GM21723 (cell line): ENCODE results near the gene SOCS1.

ENCODE experiments used
- ATAC-seq: cut with Tn5 transposase; IDR thresholded peaks from one replicate; pipeline ENCODE4 v1.9.1; 2021; ENCODE audit warnings: mild to moderate bottlenecking, moderate library complexity; ENCODE audit not compliant: unreplicated experiment

SOCS1 gene

GRCh38 chr16:11263737-11264136 lies 7.7 kb upstream of the SOCS1 start:
- no peak for ATAC-seq

- no peak for ATAC-seq
Observed at GRCh38 chr16:11262915-11263314, 6.9 kb upstream of the SOCS1 start.

- ATAC-seq = no peak
Observed at GRCh38 chr16:11260596-11260966, 4.6 kb upstream of the SOCS1 start.

DNA sequence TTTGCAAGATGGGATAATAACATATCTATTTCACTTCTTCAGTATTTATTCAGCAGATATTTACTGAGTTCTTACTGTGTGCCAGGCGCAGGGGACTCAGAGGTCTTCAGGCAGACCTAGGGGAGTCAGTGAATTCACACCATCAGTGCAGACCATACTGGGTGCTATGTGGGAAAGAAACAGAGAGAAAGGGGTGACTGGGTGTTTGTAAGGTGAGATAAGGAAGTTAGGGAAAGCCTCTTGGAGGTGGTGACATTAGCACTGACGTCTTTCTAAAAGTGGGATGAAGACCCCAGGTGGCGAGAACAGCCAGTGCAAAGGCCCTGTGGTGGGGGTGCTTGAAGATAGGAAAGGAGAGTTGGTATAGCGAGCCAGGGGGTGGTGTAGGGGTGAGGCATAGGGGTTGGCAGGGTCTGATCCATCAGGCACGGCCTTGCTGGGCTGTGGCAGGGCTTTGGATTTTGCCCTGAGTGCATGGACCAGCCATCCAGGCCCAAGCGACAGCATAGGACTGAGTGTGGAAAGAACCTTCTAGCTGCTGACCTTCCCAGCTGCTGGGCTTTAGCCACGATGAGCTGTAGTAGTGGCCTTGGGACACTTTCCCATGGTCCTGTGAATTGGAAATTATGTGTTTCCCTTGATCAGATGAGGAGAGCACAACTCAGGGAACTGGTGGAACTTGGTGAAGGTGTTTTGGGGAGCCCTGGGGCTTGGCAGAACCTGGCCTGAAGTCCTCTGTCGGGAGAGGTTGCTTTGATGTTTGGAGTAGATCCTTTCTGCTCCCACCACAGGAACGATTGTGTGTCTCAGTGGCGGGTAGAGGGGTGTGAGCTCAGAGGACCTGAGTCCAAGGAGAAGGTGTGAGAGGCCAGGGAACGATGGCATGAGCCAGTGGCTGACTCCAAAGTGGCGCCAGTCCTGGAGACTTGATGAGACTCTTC lies 3.9 kb upstream of the SOCS1 start:
- no peak for ATAC-seq

DNA sequence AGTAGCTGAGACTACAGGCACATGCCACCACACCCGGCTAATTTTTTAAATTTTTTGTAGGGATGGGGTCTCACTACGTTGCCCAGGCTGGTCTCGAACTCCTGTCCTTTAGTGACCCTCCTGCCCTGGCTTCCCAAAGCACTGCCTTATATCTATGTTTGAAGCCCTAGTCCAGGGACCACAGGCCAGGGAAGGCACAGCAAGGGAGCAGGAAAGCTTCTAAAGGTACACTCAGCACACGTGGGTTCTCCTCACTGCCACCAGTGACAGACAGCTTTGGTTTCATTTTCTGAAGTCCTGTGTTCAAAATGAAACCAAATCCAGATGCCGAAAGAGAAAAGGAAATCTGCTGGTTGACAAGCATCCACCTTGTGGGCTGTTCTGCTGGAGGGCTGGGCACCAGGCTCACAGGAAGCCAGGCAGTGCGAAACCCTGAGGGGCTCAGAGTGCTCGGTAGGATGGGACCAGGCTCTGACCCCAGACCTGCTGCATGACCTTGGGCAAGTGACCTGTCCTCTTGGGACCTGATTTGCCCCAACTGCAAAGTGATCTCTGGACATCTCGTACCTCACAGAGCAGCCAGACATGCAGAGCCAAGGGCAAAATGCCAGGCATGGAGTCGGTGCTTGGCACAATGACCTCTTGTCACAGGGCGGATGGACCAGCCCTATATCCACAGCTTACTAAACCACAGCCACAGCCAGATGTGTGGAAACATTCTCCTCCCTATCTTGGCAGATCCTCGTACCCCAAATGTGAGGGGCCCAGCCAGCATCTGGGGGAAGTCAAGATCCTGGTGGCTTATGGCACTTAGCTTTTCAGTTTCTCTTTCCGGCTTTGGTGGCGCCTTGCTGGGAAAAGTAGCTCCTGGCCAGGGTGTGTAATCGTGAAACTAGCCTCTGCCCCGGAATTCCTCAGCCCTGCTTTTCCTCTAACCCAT lies 2.8 kb upstream of the SOCS1 start:
- no peak for ATAC-seq

- no peak for ATAC-seq
Observed at GRCh38 chr16:11257131-11257938, 1.3 kb upstream of the SOCS1 start.

DNA sequence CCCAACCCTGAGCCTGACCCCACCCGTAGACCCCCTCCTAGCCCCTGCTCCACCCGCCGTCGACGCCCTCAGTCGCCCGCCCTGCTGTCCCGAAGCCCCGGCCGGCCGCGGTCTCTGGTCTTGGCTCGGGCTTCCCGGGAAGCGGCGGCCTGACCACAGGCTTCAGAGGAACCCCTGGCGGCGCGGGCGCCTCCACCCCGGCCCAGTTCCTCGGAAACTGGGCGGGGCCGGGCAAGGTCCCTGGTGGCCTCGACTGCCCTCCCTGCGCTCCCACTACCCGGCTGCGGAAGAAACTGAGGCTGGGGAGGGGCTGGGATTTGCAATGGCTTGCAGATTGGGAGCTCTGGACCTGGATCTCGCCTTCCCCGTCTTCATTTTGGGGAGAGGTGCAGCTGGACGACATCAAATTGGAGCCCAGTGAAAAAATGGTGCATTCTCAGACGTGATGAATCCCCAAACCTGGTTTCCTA lies 692 bp upstream of the SOCS1 start:
- ATAC-seq = no peak

DNA sequence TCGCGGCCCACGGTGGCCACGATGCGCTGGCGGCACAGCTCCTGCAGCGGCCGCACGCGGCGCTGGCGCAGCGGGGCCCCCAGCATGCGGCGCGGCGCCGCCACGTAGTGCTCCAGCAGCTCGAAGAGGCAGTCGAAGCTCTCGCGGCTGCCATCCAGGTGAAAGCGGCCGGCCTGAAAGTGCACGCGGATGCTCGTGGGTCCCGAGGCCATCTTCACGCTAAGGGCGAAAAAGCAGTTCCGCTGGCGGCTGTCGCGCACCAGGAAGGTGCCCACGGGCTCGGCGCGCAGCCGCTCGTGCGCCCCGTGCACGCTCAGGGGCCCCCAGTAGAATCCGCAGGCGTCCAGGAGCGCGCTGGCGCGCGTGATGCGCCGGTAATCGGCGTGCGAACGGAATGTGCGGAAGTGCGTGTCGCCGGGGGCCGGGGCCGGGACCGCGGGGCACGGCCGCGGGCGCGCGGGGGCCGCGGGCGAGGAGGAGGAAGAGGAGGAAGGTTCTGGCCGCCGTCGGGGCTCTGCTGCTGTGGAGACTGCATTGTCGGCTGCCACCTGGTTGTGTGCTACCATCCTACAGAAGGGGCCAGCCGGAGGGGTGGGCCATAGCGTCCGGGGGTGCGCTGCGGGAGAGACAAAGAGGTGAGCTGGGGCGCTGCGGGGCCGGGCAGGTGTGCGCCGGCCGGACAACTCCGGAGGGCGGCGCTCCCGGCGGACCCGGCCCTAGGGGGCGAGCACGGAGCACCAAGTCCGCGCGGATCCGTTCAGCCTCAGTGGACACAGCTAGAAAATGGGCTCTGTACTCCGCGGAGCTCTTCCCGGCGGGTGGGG lies 879 bp downstream of the SOCS1 start:
- ATAC-seq = peak; percentile 7

DNA sequence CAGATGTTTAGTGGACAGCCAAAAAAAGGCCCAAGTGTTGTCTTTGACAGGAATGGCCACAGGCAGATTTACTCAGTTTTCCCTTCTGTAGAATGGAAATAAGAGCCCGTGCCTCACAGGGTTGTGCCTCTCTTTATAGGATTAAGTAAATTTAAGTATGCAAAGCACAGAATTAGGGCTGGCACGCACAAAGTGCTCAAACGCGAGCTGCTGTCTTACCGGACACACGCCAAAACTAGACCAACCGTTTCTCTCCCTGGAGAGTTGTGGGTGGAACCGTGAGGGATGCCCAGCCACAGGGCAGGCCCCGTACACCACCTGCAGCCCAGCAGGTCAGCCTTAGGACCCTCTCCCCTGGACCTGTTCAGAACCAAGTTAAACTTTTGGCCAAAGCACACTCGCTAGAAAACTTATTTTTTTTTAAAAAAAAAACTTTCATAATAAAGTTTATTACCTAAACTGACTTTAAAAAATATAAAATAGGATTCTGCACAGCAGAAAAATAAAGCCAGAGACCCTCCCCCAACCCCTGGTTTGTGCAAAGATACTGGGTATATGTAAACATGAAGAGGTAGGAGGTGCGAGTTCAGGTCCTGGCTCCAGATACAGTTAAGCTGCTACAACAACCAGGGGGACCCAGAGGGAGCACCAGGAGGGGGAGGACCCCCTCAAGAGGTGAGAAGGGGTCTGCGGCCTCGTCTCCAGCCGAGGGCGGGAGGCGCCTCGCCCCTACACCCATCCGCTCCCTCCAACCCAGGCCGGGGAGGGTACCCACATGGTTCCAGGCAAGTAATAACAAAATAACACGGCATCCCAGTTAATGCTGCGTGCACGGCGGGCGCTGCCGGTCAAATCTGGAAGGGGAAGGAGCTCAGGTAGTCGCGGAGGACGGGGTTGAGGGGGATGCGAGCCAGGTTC lies 1.8 kb downstream of the SOCS1 start:
- ATAC-seq = no peak

DNA sequence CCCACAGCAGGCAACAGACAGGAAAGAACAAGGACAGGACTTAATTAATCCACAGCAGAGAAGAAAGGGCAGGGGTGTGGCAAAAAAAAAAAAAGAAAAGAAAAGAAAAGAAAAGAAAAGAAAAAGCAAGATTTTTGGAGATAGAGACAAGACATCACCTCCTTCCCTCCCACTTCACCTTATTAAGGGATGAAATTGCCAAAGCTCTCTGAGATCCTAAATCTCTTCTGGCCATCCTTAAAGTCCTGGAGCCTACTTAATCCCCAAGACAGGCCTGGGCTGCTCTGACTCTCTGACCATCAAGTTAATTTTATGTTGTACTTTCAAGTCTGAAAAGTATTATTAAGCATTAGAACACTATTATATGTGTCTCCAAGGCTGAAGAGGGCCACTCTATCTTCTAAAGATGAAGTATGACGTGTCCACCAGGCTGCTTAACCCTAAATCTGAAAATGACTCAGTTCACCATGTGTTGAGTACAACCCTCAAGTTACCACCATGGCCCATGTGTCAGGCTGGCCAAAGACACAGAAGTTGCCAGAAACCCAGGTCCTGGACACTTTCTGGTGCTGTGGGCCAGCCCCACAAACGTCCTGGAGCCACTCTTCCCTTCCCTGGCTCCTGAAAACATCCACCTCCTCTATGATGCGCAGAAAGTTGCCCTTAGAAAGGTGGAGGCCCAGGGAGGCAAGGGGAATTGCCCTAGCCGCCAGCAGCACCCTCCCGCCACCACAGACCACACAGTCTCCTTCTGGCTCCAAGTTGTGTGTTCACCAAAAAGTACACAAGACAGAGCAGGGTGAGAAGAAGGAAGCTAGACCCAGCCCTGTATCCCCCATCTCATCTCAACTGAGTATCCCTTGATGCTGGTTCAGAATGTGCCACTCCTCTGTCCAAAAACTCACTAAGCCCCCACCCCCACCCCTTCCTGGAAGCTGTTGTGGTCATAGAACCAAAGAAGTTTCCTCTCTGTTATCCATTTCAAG lies 2.7 kb downstream of the SOCS1 start:
- ATAC-seq = no peak

DNA sequence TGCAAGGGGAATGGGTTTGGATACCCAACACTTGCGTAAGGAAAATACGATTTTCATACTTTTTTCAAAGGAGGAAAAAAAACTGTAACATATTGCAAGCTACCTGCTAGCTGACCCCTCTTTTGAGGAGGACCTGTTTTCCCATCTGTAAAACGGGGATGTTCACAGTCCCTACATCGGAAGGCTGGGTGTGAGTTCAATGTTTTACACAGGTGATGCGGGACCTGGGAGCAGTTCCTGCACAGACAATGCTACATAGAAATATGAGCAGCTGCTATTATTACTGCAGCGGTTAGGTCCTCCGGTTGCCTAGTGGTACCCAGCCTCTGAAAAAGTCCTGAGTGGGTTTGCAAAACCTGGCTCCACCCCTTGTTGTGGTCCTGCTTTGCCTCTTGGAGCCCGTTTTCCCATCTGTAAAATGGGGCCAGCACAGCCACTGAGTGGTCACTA lies 3.5 kb downstream of the SOCS1 start:
- ATAC-seq = no peak

DNA sequence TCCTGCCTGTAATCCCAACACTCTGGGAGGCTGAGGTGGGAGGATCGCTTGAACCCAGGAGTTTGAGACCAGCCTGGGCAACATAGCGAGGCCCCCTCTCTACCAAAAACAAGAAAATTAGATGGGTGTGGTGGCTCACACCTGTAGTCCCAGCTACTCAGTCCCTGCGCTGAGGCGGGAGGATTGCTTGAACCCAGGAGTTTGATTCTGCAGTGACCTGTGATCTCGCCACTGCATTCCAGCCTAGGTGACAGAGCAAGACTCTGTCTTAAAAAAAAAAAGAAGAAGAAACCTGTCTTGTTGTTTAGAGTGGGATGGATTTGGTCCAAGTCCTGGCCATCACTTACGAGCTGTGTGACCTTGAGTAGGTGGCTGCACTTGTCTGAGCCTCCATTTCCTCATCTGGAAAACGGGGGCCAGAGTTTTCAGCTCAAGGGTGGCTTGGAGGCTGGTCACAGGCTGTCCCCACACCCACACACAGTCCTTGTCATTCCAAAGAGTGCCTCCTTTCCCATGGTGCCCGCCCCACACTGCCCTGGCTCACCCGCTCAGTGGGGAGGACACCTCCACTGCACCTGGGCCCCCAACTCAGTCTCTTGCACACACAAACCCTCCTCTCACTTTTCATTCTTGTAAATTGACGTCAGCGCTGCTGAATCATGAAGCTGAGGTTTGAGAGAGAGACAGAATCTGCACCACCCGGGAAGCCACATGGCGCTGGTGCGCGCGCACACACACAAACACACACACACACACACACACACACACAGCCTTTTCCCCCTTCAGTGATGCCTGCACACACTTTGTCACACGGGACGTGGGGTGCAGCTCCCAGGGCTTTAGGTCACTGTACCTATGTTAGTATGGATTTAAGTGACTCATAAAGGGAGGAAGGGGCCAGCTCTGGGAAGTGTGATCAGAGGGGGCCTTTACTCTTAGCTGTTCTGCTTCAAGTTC lies 4.2 kb downstream of the SOCS1 start:
- ATAC-seq = no peak

GRCh38 chr16:11250786-11251524 lies 5.0 kb downstream of the SOCS1 start:
- ATAC-seq = no peak

- ATAC-seq = no peak
Observed at GRCh38 chr16:11250091-11250785, 5.8 kb downstream of the SOCS1 start.
